WERI-Rb-1 (cell line): ENCODE data around the gene GJA3.
"Not testable (repeated sequence)": the region's sequence is repeated elsewhere in the genome, so short reads cannot be mapped to it uniquely, and the experiment has no call there.

Experiments
- DNase-seq: peaks from one replicate; pipeline ENCODE4 v3.0.0-alpha.2; 2020
- H3K27ac ChIP-seq: fragments of 250-450 bp; sonication (Bioruptor Pico); 2 replicates; pipeline ENCODE4 v1.5.1; 2020; ENCODE audit warnings: mild to moderate bottlenecking, moderate library complexity
- H3K27me3 ChIP-seq: fragments of 250-450 bp; sonication (Bioruptor Pico); 2 replicates; pipeline ENCODE4 v1.5.1; 2021; ENCODE audit warnings: mild to moderate bottlenecking, low read depth, moderate library complexity; ENCODE audit not compliant: insufficient read depth, severe bottlenecking
- H3K36me3 ChIP-seq: fragments of 250-450 bp; sonication (Bioruptor Pico); 2 replicates; pipeline ENCODE4 v1.5.1; 2020; ENCODE audit warnings: mild to moderate bottlenecking, moderate library complexity
- H3K4me3 ChIP-seq: 2 replicates; pipeline ENCODE4 v1.5.1; 2011; ENCODE audit warnings: low read depth, mild to moderate bottlenecking, control low read depth, low read length
- H3K9me3 ChIP-seq: fragments of 250-450 bp; sonication (Bioruptor Pico); 2 replicates; pipeline ENCODE4 v1.5.1; 2021; ENCODE audit warnings: mild to moderate bottlenecking, moderate library complexity; ENCODE audit not compliant: severe bottlenecking
- CTCF ChIP-seq: IDR thresholded peaks from 2 replicates; pipeline ENCODE4 v1.5.1; 2011; ENCODE audit warnings: low read depth, mild to moderate bottlenecking, control low read depth, inconsistent platforms, low read length

Gene GJA3

GRCh38 chr13:20161275-20161950 lies 561 bp upstream of the GJA3 start:
- Histone ChIP-seq H3K4me3 (peak overlapping the region; percentile 23), H3K36me3 (no peaks in the 10 kb centered on the region), H3K27me3 (peaks cover 98% of the 10 kb centered on the region), H3K9me3 (peaks cover 5% of the 10 kb centered on the region), H3K27ac (no peak overlapping the region)
- no peak for TF ChIP-seq CTCF
- no peak for DNase-seq

- TF ChIP-seq CTCF = no peak
- H3K36me3 ChIP-seq = no peaks in the 10 kb centered on the region
- no peak for DNase-seq
- H3K27ac ChIP-seq = no peak overlapping the region
- H3K9me3 ChIP-seq = peaks cover 5% of the 10 kb centered on the region
- H3K27me3 ChIP-seq = peaks cover 96% of the 10 kb centered on the region
- H3K4me3 ChIP-seq = no peak overlapping the region
Measured at GRCh38 chr13:20159646-20160305, 1.1 kb downstream of the GJA3 start.

- peaks cover 87% of the 10 kb centered on the region for H3K27me3 ChIP-seq
- H3K27ac ChIP-seq = no peak overlapping the region
- TF ChIP-seq CTCF = no peak
- DNase-seq = no peak
- no peak overlapping the region for H3K4me3 ChIP-seq
- no peaks in the 10 kb centered on the region for H3K9me3 ChIP-seq
- H3K36me3 ChIP-seq = no peaks in the 10 kb centered on the region
Measured at GRCh38 chr13:20157151-20157796, 3.6 kb downstream of the GJA3 start.

- H3K27ac ChIP-seq = no peak overlapping the region
- no peak overlapping the region for H3K4me3 ChIP-seq
- DNase-seq = no peak
- H3K36me3 ChIP-seq = no peaks in the 10 kb centered on the region
- H3K27me3 ChIP-seq = peaks cover 87% of the 10 kb centered on the region
- no peaks in the 10 kb centered on the region for H3K9me3 ChIP-seq
- no peak for TF ChIP-seq CTCF
Measured at GRCh38 chr13:20156702-20157101, 4.2 kb downstream of the GJA3 start.

GRCh38 chr13:20153290-20153689 lies 7.6 kb downstream of the GJA3 start:
- H3K9me3 ChIP-seq, H3K4me3 ChIP-seq, DNase-seq, H3K27ac ChIP-seq, H3K36me3 ChIP-seq: not testable (repeated sequence)
- H3K27me3 ChIP-seq = peaks cover 88% of the 10 kb centered on the region

- TF ChIP-seq CTCF = no peak
- Histone ChIP-seq H3K27me3 (peaks cover 88% of the 10 kb centered on the region), H3K4me3 (no peak overlapping the region), H3K9me3 (no peaks in the 10 kb centered on the region), H3K27ac (no peak overlapping the region), H3K36me3 (no peaks in the 10 kb centered on the region)
- no peak for DNase-seq
Measured at GRCh38 chr13:20151612-20152011, 9.2 kb downstream of the GJA3 start.
